ENCODE measurements around the gene TLR9. TPM values are rescaled to one million over a fixed set of nuclear protein-coding genes. Genes with fewer than 3 reads are reported as not detected.

Gene TLR9
- total RNA-seq, 4 donors from 2014 or later = 0.19 TPM; not detected in 3

DNA sequence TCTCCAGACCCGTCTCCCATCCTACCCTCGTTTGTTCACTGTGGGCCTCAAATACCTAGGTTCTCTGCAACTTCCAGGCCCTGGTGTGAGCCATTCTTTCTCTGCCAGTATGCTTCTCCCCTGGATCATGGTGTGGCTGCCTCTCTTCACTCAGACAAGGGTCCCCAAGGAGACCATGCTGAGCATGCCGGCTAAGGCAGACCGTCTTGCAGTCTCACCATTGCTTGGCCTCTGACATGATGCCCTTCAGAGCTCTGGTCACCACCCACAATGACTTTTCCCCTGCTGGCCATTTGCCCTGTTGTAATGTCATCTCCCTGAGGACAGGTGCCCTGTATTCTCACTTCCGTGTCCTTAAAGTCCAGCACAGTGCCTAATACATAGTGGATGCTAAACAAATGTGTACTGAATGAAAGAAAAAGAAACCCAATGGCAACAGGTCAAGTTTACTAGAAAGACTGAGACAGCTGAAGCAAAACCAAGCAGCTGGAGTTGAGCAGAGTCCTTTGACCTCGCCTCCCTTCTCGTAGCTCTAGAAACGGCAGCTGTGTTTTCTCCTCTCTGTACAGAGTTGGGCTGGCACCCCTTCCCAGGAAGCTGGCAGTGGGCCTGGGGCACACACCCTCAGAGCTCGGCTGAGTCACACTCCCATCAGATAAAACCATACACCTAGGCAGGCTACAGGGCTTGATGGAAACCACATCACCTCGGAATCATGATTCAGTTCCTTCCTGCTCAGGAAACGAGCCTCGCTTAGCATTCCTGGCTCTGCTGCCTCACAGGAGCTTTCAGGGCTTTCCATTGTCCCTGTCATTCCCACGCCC lies 8.6 kb downstream of the TLR9 start:
- ATAC-seq (ENCODE audit: low FRiP score) = peak; percentile 97
- no peak for DNase-seq (ENCODE audit: low spot score)
- TF ChIP-seq, protein P1, sequence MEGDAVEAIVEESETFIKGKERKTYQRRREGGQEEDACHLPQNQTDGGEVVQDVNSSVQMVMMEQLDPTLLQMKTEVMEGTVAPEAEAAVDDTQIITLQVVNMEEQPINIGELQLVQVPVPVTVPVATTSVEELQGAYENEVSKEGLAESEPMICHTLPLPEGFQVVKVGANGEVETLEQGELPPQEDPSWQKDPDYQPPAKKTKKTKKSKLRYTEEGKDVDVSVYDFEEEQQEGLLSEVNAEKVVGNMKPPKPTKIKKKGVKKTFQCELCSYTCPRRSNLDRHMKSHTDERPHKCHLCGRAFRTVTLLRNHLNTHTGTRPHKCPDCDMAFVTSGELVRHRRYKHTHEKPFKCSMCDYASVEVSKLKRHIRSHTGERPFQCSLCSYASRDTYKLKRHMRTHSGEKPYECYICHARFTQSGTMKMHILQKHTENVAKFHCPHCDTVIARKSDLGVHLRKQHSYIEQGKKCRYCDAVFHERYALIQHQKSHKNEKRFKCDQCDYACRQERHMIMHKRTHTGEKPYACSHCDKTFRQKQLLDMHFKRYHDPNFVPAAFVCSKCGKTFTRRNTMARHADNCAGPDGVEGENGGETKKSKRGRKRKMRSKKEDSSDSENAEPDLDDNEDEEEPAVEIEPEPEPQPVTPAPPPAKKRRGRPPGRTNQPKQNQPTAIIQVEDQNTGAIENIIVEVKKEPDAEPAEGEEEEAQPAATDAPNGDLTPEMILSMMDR (IDR thresholded peaks at IDR 0.05) = no peak

DNA sequence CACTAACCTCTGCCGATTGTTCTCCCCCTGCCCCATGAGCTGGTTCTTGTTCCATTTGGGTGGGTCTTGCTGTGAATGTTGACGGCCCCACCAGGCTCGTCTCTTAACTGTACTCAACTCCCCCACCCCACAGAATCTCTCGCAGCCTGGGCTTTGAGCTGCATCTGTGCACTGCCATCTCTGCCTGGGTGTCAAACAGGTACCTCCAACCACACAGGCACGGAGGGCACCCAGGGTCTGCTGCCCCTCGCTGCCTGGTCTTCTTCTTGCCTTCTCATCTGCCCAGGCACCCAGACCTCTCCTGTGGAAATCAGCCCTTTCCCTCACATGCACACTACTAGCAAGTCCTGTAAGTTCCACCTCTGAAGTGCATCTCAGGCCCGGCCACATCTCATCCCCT lies 10.1 kb downstream of the TLR9 start:
- no peak for DNase-seq (ENCODE audit: low spot score)
- ATAC-seq (ENCODE audit: low FRiP score) = no peak
- TF ChIP-seq, protein P1 (IDR thresholded peaks at IDR 0.05) = no peak

DNA sequence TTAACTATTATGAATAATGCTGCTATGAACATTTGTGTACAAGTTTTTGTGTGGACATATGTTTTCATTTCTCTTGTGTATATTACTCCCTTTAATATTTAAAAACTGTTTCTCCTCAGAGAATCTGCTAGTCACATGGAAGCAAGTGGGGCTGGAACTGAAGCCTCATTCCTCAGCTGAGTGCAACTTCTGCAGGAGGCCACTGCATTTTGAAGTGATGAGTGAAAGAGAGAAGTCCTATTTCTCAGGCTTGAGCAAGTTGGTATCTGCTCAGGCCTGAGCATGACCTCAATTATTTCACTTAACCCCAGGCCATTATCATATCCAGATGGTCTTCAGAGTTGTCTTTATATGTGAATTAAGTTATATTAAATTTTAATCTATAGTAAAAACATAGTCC lies 11.5 kb downstream of the TLR9 start:
- DNase-seq (ENCODE audit: low spot score) (no peak), ATAC-seq (ENCODE audit: low FRiP score) (no peak)
- TF ChIP-seq, protein P1 (IDR thresholded peaks at IDR 0.05) = no peak

DNA sequence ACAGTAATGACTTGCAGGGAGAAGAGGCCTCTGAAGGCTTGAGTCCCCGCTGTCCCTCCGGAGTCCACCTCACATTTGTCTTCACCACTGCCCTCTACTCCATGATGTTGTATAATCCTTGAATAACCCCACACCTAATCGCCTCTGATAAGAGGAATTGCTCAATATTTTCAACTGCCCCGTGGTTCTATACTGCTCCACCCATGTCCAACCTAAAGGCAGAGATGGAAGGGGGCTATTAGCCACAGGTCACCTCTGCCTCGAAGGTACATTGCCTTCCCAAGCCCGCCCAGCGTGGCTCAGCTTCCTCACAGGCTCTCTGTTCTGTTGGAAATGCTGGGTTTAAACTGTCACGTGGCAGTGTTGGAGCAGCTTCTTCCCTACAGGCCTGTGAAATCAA lies 12.4 kb downstream of the TLR9 start:
- TF ChIP-seq, protein P1 (IDR thresholded peaks at IDR 0.05) = no peak
- DNase-seq (ENCODE audit: low spot score) (no peak), ATAC-seq (ENCODE audit: low FRiP score) (no peak)

DNA sequence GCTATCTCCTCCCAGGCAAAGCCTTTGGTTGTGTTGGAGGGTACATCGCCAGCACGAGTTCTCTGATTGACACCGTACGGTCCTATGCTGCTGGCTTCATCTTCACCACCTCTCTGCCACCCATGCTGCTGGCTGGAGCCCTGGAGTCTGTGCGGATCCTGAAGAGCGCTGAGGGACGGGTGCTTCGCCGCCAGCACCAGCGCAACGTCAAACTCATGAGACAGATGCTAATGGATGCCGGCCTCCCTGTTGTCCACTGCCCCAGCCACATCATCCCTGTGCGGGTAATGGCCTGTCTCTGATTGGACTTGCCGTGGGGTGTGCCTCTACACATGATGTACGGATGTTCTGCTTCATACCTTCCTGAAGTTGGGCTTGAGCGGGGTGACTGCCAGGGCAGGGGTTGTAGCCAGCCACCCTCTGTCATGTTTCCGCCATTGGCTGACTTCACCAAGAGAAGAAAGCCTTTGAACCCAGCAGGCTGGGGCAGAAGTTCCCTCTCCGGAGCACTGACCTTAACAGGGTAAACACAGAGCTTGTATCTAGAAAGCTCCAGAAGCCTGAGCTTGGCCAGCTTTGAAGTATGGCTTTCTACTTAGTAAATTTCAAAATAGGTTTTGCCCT lies 14.1 kb downstream of the TLR9 start:
- TF ChIP-seq, protein P1 (IDR thresholded peaks at IDR 0.05) = no peak
- no peak for ATAC-seq (ENCODE audit: low FRiP score)
- no peak for DNase-seq (ENCODE audit: low spot score)

DNA sequence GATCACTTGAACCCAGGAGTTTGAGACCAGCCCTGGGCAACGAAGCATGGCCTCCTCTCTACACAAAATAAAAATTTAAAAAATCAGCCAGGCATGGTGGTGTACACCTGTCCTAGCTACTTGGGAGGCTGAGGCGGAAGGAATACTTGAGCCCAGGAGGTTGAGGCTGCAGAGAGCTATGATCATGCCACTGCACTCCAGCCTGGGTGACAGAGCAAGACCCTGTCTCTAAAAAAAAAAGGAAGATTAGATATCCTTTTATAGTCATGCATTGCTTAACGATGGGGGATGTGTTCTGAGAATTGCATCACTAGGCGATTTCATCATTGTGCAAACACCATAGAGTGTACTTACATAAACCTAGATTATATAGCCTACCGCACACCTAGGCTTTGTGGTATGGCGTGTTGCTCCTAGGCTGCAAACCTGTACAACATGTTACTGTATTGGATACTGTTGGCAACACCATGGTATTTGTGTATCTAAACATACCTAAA lies 14.8 kb downstream of the TLR9 start:
- no peak for ATAC-seq (ENCODE audit: low FRiP score)
- DNase-seq (ENCODE audit: low spot score) = no peak
- TF ChIP-seq, protein P1 (IDR thresholded peaks at IDR 0.05) = no peak
